Activated naive CD8-positive, alpha-beta T cell treated with anti-CD3 and anti-CD28 coated beads, Interleukin-2, amount 50 U/mL, for 24 hours (primary cell): ENCODE measurements around the gene ZNF107.
"Not testable (repeated sequence)": the region's sequence is repeated elsewhere in the genome, so short reads cannot be mapped to it uniquely, and the experiment has no call there.

Source experiments
- ATAC-seq: fragments of 150-1000 bp; cut with Tn5 transposase; one replicate; pipeline ENCODE4 v1.10.0; 2021
- DNase-seq: peaks from one replicate; pipeline ENCODE4 v3.0.0; 2021
- H3K27ac Mint-ChIP-seq: one replicate; pipeline ENCODE4 v1.8.0; 2021; ENCODE audit warnings: mild to moderate bottlenecking, mixed read lengths
- H3K27me3 Mint-ChIP-seq: one replicate; pipeline ENCODE4 v1.8.0; 2021; ENCODE audit warnings: mixed read lengths
- H3K36me3 Mint-ChIP-seq: one replicate; pipeline ENCODE4 v1.8.0; 2021; ENCODE audit warnings: low read depth, mixed read lengths
- H3K4me1 Mint-ChIP-seq: one replicate; pipeline ENCODE4 v1.8.0; 2021; ENCODE audit warnings: mixed read lengths
- H3K4me3 Mint-ChIP-seq: one replicate; pipeline ENCODE4 v1.8.0; 2021; ENCODE audit warnings: mild to moderate bottlenecking, moderate library complexity, mixed read lengths
- H3K9me3 Mint-ChIP-seq: one replicate; pipeline ENCODE4 v1.8.0; 2021; ENCODE audit warnings: mixed read lengths

ZNF107 gene

DNA sequence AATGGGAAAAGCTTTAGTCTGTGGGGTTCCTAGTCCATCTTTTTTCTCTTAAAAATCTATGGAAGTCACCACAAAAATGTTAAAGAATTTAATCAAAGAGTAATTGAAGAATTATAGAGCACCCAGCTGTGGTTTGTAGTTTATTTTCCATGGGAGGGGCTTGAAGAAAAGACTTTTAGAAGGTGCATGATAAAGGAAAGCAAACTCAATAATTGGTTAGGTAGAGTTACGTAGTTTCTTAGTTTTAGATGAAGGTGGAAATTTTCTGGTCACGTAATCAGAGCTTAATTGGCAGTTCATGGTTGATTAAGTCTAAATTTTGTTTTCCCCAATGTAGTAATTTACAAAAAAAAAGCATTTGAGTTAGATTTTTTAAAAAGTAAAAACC is 724 bp downstream of the ZNF107 start:
- H3K36me3 Mint-ChIP-seq = peaks cover 54% of the 10 kb centered on the region
- H3K4me3 Mint-ChIP-seq = peak overlapping the region; percentile 94
- ATAC-seq (no peak), DNase-seq (no peak)
- peaks cover 51% of the 10 kb centered on the region for H3K4me1 Mint-ChIP-seq
- peak overlapping the region; percentile 93 for H3K27ac Mint-ChIP-seq
- no peaks in the 10 kb centered on the region for H3K27me3 Mint-ChIP-seq
- peaks cover 23% of the 10 kb centered on the region for H3K9me3 Mint-ChIP-seq

DNA sequence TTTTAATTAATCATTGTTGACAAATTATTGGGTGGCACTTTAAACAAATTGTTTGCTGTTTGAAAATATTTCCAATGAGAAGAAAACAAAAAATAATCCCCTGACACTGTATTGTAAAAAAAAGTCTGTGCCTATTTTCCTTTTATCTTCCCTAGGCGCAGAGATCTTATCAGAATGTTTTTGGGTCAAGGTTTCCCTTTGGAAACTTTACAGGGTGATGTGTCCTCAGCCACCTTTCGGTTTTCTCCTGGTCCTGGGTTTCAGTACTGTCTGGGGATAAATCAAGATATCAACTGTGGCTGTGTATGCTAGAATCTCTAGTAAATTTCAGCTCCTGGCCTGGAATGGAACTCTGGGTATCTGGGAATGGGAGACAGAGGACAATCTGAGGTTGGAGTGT is 1.4 kb downstream of the ZNF107 start:
- peaks cover 54% of the 10 kb centered on the region for H3K4me1 Mint-ChIP-seq
- peak overlapping the region; percentile 93 for H3K27ac Mint-ChIP-seq
- H3K36me3 Mint-ChIP-seq = peaks cover 56% of the 10 kb centered on the region
- H3K4me3 Mint-ChIP-seq = peak overlapping the region; percentile 94
- peaks cover 20% of the 10 kb centered on the region for H3K9me3 Mint-ChIP-seq
- no peak for DNase-seq
- no peak for ATAC-seq
- no peaks in the 10 kb centered on the region for H3K27me3 Mint-ChIP-seq

DNA sequence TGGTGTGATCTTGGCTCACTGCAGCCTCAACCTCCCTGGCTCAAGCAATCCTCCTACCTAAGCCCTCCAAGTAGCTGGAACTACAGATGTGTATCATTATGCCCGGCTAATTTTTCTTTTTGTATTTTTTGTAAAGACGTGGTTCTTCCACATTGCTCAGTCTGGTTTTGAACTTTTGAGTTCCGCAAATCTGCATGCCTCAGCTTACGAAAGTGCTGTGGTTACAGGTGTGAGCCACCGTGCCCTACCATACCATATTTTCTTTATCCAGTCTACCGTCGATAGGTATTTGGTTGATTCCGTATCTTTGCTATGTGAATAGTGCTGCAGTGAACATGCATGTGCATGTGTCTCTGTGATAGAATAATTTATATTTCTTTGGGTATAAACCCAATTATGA is 6.5 kb downstream of the ZNF107 start:
- DNase-seq (no peak), ATAC-seq (no peak)
- peaks cover 30% of the 10 kb centered on the region for H3K9me3 Mint-ChIP-seq
- H3K4me1 Mint-ChIP-seq = peaks cover 72% of the 10 kb centered on the region
- H3K27me3 Mint-ChIP-seq = no peaks in the 10 kb centered on the region
- no peak overlapping the region for H3K4me3 Mint-ChIP-seq
- no peak overlapping the region for H3K27ac Mint-ChIP-seq
- peaks cover 81% of the 10 kb centered on the region for H3K36me3 Mint-ChIP-seq

DNA sequence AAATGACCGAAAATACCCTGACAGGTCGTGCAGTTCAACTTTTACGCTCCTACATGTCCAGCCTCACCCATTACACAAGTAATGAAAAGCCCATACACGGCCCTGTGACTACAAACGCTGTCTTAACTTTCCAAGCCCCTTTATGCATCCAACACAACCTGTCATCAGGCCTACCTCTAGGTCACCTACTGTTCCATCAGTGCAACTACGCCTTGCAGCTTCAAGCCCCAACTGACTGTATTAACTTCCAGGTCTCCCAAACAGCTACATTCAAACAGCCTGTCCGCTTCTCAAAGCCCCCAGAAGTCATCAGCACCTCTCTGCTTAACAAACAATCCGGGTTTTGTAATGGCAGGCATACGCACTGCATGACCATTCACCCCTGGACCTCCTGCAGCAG is 19.2 kb downstream of the ZNF107 start:
- no peak for ATAC-seq
- no peak for DNase-seq
- Mint-ChIP-seq H3K27me3 (no peaks in the 10 kb centered on the region), H3K27ac (no peak overlapping the region), H3K4me3 (no peak overlapping the region), H3K9me3 (peaks cover 25% of the 10 kb centered on the region), H3K36me3 (no peaks in the 10 kb centered on the region), H3K4me1 (peaks cover 47% of the 10 kb centered on the region)

DNA sequence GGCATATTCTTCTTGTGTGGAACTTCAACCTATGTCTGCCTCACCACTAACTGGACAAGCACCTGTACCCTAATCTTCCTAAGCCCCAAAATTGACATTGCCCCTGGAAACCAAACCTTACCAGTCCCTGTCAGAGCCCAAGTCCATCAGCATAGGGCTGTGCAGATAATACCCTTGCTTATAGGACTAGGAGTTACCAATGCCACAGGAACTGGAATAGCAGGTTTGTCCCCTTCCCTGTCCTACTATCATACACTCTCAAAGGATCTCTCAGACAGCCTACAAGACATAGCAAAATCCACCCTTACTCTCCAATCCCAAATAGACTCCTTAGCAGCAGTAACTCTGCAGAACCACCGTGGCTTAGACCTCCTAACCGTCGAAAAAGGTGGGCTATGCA is 19.8 kb downstream of the ZNF107 start:
- no peak for ATAC-seq
- peaks cover 25% of the 10 kb centered on the region for H3K9me3 Mint-ChIP-seq
- peak overlapping the region; percentile 48 for H3K27ac Mint-ChIP-seq
- H3K36me3 Mint-ChIP-seq = peaks cover 6% of the 10 kb centered on the region
- peaks cover 47% of the 10 kb centered on the region for H3K4me1 Mint-ChIP-seq
- H3K4me3 Mint-ChIP-seq = no peak overlapping the region
- no peak for DNase-seq
- no peaks in the 10 kb centered on the region for H3K27me3 Mint-ChIP-seq

DNA sequence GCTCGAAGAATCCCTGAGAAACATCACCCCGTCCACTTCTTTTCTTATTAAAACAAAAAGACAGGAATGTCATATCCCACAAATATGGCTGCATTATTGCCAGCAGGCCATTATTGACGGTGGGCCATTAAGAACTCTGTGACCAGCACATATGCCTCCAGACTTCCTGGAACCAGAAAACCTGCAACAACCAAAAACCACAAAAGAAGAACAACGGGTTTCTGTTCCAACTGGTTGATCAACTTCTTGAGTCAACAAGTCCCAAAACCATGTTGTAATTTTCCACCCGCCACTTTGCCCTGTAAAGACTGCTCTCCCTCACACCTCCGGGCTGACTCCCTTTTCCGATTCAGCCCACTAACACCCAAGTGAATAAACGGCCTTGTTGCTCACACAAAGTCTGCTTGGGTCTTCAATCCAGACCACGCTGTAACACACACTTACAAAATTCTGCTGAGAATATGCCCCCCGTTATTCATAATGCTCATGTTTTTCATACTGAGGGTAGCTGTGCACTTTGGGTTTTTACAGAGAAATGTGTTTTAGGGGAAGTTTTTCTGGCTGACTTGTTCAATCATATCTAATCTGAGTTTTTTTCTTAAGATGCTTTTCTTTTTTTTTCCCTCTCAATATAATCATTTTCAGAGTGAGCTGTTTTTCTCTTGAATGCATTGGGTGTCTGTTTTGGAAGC is 20.7 kb downstream of the ZNF107 start:
- ATAC-seq = peak; percentile 67
- peak overlapping the region; percentile 82 for H3K27ac Mint-ChIP-seq
- peaks cover 25% of the 10 kb centered on the region for H3K9me3 Mint-ChIP-seq
- peaks cover 14% of the 10 kb centered on the region for H3K36me3 Mint-ChIP-seq
- DNase-seq = peak; percentile 27
- H3K4me3 Mint-ChIP-seq = peak overlapping the region; percentile 52
- peaks cover 47% of the 10 kb centered on the region for H3K4me1 Mint-ChIP-seq
- H3K27me3 Mint-ChIP-seq = no peaks in the 10 kb centered on the region

DNA sequence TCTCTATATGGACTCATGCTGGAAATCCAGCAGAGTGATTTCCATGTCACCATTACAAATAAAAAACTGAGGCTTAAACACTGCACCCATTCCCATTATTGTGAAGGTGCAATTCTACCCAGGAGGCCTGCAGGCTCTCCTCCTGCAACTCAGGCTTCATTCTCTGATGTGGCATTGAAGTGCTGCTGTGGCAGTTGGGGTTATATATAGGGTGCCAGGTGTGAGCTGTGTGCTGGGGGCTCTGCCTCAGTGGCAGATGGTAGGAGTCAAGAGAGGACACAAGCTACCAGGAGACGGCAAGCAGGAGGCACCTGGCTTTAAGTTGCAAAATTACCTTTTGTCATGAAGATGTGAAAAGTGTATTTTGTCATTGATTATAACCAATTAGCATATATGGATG is 21.3 kb downstream of the ZNF107 start:
- ATAC-seq (no peak), DNase-seq (no peak)
- H3K27me3 Mint-ChIP-seq = no peaks in the 10 kb centered on the region
- H3K36me3 Mint-ChIP-seq = peaks cover 20% of the 10 kb centered on the region
- peaks cover 48% of the 10 kb centered on the region for H3K4me1 Mint-ChIP-seq
- H3K9me3 Mint-ChIP-seq = peaks cover 31% of the 10 kb centered on the region
- peak overlapping the region; percentile 82 for H3K27ac Mint-ChIP-seq
- H3K4me3 Mint-ChIP-seq = peak overlapping the region; percentile 52

DNA sequence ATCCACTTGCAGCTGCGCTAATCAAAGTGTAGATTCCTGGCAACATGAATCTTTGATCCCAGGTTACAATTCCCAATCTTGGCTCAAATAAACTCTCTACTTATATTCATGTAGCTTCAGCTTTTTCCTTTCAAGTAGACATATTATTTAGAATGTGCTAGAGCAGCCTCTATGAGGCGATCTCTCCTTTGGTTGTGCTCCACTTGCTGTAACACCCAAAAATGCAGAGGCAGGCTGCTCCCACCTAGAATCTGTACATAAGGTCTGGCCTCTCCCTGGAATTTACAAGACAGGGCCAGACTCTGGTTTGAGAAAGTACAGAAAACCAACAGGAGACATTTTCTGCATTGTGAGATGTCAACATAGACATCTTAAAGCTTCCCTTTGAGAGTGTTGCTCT is 23.1 kb downstream of the ZNF107 start:
- H3K4me3 Mint-ChIP-seq = no peak overlapping the region
- no peak overlapping the region for H3K27ac Mint-ChIP-seq

DNA sequence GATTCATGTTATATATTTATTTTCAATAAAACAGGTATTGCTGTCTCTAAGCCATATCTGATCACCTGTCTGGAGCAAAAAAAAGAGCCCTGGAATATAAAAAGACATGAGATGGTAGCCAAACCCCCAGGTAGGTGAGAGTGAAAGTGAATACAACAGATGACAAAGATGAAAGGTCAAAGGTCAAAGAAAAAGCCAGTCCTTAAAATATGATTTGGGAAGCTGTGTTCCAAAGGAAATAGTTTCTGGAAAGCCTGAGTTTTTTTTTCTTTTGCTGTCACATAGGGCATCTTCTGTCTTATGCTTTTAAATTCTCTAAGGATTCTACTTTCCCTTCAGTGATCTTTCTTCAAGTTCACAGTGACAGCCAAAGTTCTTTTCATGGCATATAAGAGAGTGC is 25.9 kb downstream of the ZNF107 start:
- no peak for ATAC-seq
- Mint-ChIP-seq H3K4me3 (no peak overlapping the region), H3K36me3 (peaks cover 57% of the 10 kb centered on the region), H3K27ac (no peak overlapping the region), H3K27me3 (no peaks in the 10 kb centered on the region), H3K4me1 (peaks cover 30% of the 10 kb centered on the region), H3K9me3 (peaks cover 27% of the 10 kb centered on the region)
- no peak for DNase-seq

More for the DNA sequence above, 23.1 kb downstream of the ZNF107 start:
- Mint-ChIP-seq H3K27me3 (no peaks in the 10 kb centered on the region), H3K9me3 (peaks cover 32% of the 10 kb centered on the region), H3K36me3 (peaks cover 35% of the 10 kb centered on the region), H3K4me1 (peaks cover 51% of the 10 kb centered on the region)
- DNase-seq = no peak
- ATAC-seq = no peak

DNA sequence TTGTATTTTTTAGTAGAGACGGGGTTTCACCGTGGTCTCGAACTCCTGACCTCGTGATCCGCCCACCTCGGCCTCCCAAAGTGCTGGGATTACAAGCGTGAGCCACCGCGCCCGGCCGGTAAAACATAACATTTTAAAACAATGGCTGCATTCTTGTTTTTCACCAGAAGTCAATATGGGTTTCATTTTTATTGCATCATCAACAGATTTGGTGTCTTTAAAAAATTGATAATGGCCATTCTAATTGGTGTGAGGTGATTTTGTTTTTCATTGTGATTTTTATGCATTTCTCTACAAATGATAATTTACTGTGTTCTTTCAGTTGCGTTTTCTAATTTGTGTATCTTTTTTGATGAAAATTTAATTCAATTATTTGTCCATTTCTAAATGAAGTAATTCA is 31.9 kb downstream of the ZNF107 start:
- H3K36me3 Mint-ChIP-seq = peaks cover 70% of the 10 kb centered on the region
- not testable (repeated sequence) for DNase-seq, H3K27me3 Mint-ChIP-seq, H3K4me1 Mint-ChIP-seq, H3K27ac Mint-ChIP-seq, ATAC-seq, H3K4me3 Mint-ChIP-seq
- peaks cover 20% of the 10 kb centered on the region for H3K9me3 Mint-ChIP-seq

DNA sequence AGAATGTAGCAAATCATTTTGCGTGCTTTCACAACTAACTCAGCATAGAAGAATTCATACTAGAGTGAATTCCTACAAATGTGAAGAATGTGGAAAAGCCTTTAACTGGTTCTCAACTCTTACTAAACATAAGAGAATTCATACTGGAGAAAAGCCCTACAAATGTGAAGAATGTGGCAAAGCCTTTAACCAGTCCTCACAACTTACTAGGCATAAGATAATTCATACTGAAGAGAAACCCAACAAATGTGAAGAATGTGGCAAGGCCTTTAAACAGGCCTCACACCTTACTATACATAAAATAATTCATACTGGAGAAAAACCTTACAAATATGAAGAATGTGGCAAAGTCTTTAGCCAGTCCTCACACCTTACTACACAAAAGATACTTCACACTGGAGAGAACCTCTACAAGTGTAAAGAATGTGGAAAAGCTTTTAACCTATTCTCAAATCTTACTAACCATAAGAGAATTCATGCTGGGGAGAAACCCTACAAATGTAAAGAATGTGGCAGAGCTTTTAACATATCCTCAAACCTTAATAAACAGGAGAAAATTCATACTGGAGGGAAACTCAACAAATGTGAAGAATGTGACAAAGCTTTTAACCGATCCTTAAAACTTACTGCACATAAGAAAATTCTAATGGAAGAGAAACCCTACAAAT is 40.8 kb downstream of the ZNF107 start:
- no peak overlapping the region for H3K4me3 Mint-ChIP-seq
- no peaks in the 10 kb centered on the region for H3K4me1 Mint-ChIP-seq
- no peaks in the 10 kb centered on the region for H3K27me3 Mint-ChIP-seq
- peaks cover 40% of the 10 kb centered on the region for H3K9me3 Mint-ChIP-seq
- H3K36me3 Mint-ChIP-seq = peaks cover 64% of the 10 kb centered on the region
- DNase-seq (no peak), ATAC-seq (no peak)
- H3K27ac Mint-ChIP-seq = no peak overlapping the region

DNA sequence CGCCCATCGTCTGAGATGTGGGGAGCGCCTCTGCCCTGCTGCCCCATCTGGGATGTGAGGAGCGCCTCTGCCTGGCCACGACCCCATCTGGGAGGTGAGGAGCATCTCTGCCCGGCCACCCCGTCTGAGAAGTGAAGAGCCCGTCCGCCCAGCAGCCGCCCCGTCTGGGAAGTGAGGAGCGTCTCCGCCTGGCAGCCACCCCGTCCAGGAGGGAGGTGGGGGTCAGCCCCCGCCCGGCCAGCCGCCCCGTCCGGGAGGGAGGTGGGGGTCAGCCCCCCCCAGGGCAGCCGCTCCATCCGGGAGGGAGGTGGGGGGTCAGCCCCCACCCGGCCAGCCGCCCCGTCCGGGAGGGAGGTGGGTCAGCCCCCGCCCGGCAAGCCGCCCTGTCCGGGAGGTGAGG is 52.0 kb downstream of the ZNF107 start:
- not testable (repeated sequence) for H3K27ac Mint-ChIP-seq, ATAC-seq, DNase-seq, H3K4me3 Mint-ChIP-seq, H3K4me1 Mint-ChIP-seq, H3K27me3 Mint-ChIP-seq
- H3K9me3 Mint-ChIP-seq = peaks cover 19% of the 10 kb centered on the region
- peaks cover 16% of the 10 kb centered on the region for H3K36me3 Mint-ChIP-seq

DNA sequence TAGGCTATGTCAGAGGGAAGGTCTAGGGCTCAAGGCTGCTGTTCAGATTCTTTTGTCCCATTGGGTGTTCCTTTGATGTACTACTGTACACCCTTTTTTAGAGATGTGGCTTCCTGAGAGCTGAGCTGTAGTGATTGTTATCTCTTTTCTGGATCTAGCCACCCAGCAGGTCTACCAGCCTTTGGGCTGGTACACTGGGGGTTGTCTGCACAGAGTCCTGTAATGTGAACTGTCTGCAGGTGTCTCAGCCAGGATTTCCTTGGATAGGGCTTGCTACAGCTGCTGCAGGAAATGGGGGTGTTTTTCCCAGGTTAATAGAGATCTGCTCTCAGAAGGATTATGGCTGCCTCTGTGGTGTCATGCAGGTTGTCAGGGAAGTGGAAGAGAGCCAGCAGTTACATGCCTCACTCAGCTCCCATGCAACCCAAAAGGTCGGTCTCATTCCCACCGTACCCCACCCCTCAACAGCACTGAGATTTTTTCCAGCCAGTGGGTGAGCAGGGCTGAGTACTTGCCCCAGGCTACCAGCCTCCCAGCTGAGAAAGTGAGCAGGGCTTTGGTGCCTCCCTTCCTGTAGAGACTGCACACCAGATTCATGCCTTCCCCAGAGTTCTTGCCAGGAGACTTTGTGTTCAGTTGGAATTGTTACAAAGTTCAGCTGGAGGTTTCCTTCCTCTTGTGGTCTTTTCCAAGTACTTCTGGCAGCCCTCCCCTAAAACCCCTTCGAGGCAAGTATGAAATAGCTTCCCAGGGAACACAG is 63.3 kb downstream of the ZNF107 start:
- Mint-ChIP-seq H3K4me1 (no peaks in the 10 kb centered on the region), H3K27me3 (no peaks in the 10 kb centered on the region), H3K36me3 (peaks cover 2% of the 10 kb centered on the region), H3K27ac (no peak overlapping the region), H3K9me3 (peaks cover 44% of the 10 kb centered on the region), H3K4me3 (no peak overlapping the region)
- no peak for DNase-seq
- no peak for ATAC-seq

DNA sequence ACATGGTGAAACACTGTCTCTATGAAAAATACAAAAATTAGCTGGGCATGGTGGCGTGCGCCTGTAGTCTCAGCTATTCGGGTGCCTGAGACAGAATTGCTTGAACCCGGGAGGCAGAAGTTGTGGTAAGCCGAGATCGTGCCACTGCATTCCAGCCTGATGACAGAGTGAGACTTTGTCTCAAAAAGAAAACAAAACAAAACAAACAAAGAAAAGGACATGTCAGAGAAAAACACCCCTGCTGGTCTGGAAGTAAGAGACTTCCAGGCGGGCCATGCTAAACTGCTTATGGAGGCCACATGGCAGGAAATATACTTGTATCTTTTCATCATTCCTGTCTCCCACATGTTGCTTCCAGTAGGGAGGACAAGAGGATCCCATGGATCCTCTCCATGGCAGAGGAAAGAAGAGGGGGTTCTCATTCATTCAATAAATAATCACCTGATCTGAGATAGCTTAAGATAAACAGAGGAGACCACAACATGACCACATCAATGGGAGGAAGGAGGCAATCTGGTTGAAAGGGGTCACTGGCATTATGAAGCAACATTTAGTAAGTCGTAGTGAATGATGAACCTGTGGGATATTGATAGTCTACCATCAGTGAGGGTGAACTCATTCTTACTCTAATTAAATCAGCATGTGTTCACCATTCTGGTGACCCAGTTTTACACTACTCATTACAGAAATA is 67.8 kb downstream of the ZNF107 start:
- Mint-ChIP-seq H3K27ac (no peak overlapping the region), H3K27me3 (no peaks in the 10 kb centered on the region), H3K9me3 (peaks cover 9% of the 10 kb centered on the region), H3K36me3 (peaks cover 2% of the 10 kb centered on the region), H3K4me1 (no peaks in the 10 kb centered on the region), H3K4me3 (no peak overlapping the region)
- DNase-seq = no peak
- ATAC-seq = no peak
